Endothelial cell of umbilical vein (primary cell): ENCODE results near the gene VPS26C. TPM values are rescaled to one million over a fixed set of nuclear protein-coding genes. Genes with fewer than 3 reads are reported as not detected.

Source experiments
- BruUV-seq: library from RNA; stranded (reverse); fragments of 400-500 nt; replicated peaks from 2 replicates; lab custom pipeline; 2021; lab: Mats Ljungman, UMichigan
- CTCF ChIA-PET: fragments of 300-600, 350-600 bp; sonication (Branson Sonifier 250); formaldehyde crosslinking; loops from one replicate; lab custom pipeline; 2021; ENCODE audit warnings: antibody characterized with exemption, inconsistent platforms; lab: Charles Lee
- POLR2A ChIA-PET: fragments of 300-600, 350-600 bp; sonication (Branson Sonifier 250); formaldehyde crosslinking; loops from one replicate; lab custom pipeline; 2021; ENCODE audit warnings: antibody characterized with exemption, inconsistent platforms; lab: Charles Lee
- DNase-seq: peaks from one replicate; pipeline ENCODE4 v3.0.0-alpha.2; 2011; ENCODE audit warnings: low read depth, low spot score
- FAIRE-seq: peaks from 2 replicates; lab custom pipeline; 2011; peaks lifted over from hg19 to GRCh38; lab: Jason Lieb, UNC
- H2AFZ ChIP-seq: 2 replicates; pipeline ENCODE4 v1.6.0; 2012; ENCODE audit warnings: low read depth, low read length, control low read depth, inconsistent platforms
- H3K27ac ChIP-seq: 2 replicates; pipeline ENCODE4 v1.5.1; 2011; ENCODE audit warnings: low read depth, mild to moderate bottlenecking, control low read depth, low read length, moderate library complexity; ENCODE audit not compliant: insufficient read depth
- H3K27me3 ChIP-seq, 2 experiments: 2 replicates each; pipeline versions ENCODE4 v1.6.0 to v1.6.1; 2011; ENCODE audit warnings: low read length in 2 of 2, mixed read lengths in 1 of 2; ENCODE audit not compliant: control insufficient read depth in 2 of 2, insufficient read depth in 2 of 2
- H3K36me3 ChIP-seq, 2 experiments: 2 replicates in 1 of 2; 3 replicates in 1 of 2; pipeline ENCODE4 v1.5.1; 2011; ENCODE audit warnings: low read length in 2 of 2, mild to moderate bottlenecking in 1 of 2, moderate library complexity in 1 of 2; ENCODE audit not compliant: control insufficient read depth in 2 of 2, insufficient read depth in 2 of 2; ENCODE audit errors: extremely low read depth in 1 of 2
- H3K4me1 ChIP-seq: 3 replicates; pipeline ENCODE4 v1.5.1; 2011; ENCODE audit warnings: mild to moderate bottlenecking, low read length; ENCODE audit not compliant: control insufficient read depth, insufficient read depth; ENCODE audit errors: extremely low read depth
- H3K4me2 ChIP-seq: 2 replicates; pipeline ENCODE4 v1.6.1; 2011; ENCODE audit warnings: low read length, control low read depth, mixed read lengths; ENCODE audit not compliant: insufficient read depth
- H3K4me3 ChIP-seq, 3 experiments: fragments of 200-600 bp in 1 of 3; sonication (generic), shearing (Covaris generic) in 1 of 3; replicated peaks in 1 of 3; 2 replicates each; pipeline ENCODE4 v1.5.1; 2011 to 2016; ENCODE audit warnings: control low read depth in 3 of 3, low read length in 3 of 3, mild to moderate bottlenecking in 2 of 3, inconsistent platforms in 1 of 3, low read depth in 1 of 3, moderate library complexity in 1 of 3; ENCODE audit not compliant: insufficient read depth in 1 of 3
- H3K79me2 ChIP-seq: 2 replicates; pipeline ENCODE4 v1.6.0; 2012; ENCODE audit warnings: low read length, inconsistent platforms; ENCODE audit not compliant: control insufficient read depth, insufficient read depth
- H3K9ac ChIP-seq: replicated peaks from 2 replicates; pipeline ENCODE3; 2011; ENCODE audit warnings: low read length, control low read depth; ENCODE audit not compliant: insufficient read depth; ENCODE audit errors: extremely low read depth
- H3K9me1 ChIP-seq: replicated peaks from 3 replicates; pipeline ENCODE4 v1.6.0; 2011; ENCODE audit warnings: mild to moderate bottlenecking, low read length; ENCODE audit not compliant: control insufficient read depth, insufficient read depth; ENCODE audit errors: extremely low read depth
- H3K9me3 ChIP-seq: replicated peaks from 2 replicates; pipeline ENCODE4 v1.5.1; 2012; ENCODE audit warnings: low read length, inconsistent platforms; ENCODE audit not compliant: control insufficient read depth, insufficient read depth
- H4K20me1 ChIP-seq: replicated peaks from 2 replicates; pipeline ENCODE3; 2011; ENCODE audit warnings: mild to moderate bottlenecking, low read length; ENCODE audit not compliant: control insufficient read depth, insufficient read depth; ENCODE audit errors: extremely low read depth
- EZH2 ChIP-seq: IDR thresholded peaks from 2 replicates; pipeline ENCODE4 v1.6.1; 2012; ENCODE audit warnings: borderline replicate concordance, low read depth, mild to moderate bottlenecking, moderate library complexity, low read length, inconsistent platforms; ENCODE audit not compliant: severe bottlenecking
- FOS ChIP-seq: IDR thresholded peaks from 2 replicates; pipeline ENCODE4 v1.6.1; 2011; ENCODE audit warnings: mild to moderate bottlenecking, low read length, moderate library complexity, borderline replicate concordance; ENCODE audit not compliant: insufficient read depth
- GATA2 ChIP-seq: IDR thresholded peaks from 2 replicates; pipeline ENCODE4 v1.7.0; 2011; ENCODE audit warnings: low read depth, mild to moderate bottlenecking, moderate library complexity, mixed read lengths, low read length; ENCODE audit not compliant: insufficient read length, insufficient read depth
- JUN ChIP-seq: IDR thresholded peaks from 2 replicates; pipeline ENCODE4 v1.6.1; 2011; ENCODE audit warnings: borderline replicate concordance, low read depth; ENCODE audit not compliant: insufficient read length, insufficient read depth
- MYC ChIP-seq: IDR thresholded peaks from one replicate; pipeline ENCODE4 v1.6.1; 2011; ENCODE audit warnings: mild to moderate bottlenecking, low read depth, low read length
- POLR2A ChIP-seq: IDR thresholded peaks from 2 replicates; pipeline ENCODE4 v1.6.1; 2012; ENCODE audit warnings: low read depth, mild to moderate bottlenecking, control low read depth, low read length
- POLR2AphosphoS5 ChIP-seq: IDR thresholded peaks from 2 replicates; pipeline ENCODE4 v1.6.1; 2012; ENCODE audit warnings: low read depth, mild to moderate bottlenecking, control low read depth, low read length, moderate library complexity; ENCODE audit not compliant: insufficient read depth
- dilution Hi-C: fragments of 300-500 bp; cut with MboI; formaldehyde crosslinking; loops from one replicate; pipeline ENCODE4 v1.15.0; 2019; ENCODE audit warnings: low sequenced_read_pairs; ENCODE audit not compliant: extremely low pct_ligation_motif_present
- intact Hi-C: fragments of 100-400 bp; cut with micrococcal nuclease; formaldehyde crosslinking; loops from one replicate; pipeline ENCODE4 v1.10.0; 2022
- polyA plus RNA-seq, 4 experiments: library from polyadenylated mRNA; depleted of rRNA in 3 of 4; stranded (reverse) in 3 of 4; unstranded in 1 of 4; fragments of >200 nt; gene quantifications; 2 replicates each; pipeline versions ENCODE4 v1.2.1 to v1.2.3, GENCODE V29; 2011 to 2012; ENCODE audit warnings: missing spikeins in 1 of 4
- total RNA-seq: library from RNA; stranded (reverse); gene quantifications from 2 replicates; pipeline ENCODE4 v1.2.3, GENCODE V29; 2021
- TF ChIP-seq, protein P1 (sequence below), 2 donors: IDR thresholded peaks; 1 replicate in 1 of 2; 2 replicates in 1 of 2; pipeline ENCODE4 v1.5.1; 2011; ENCODE audit warnings: low read length in 2 of 2, mild to moderate bottlenecking in 2 of 2, moderate library complexity in 2 of 2, control low read depth in 1 of 2, inconsistent platforms in 1 of 2, low read depth in 1 of 2; ENCODE audit not compliant: insufficient read depth in 1 of 2; ENCODE audit errors: extremely low read depth in 1 of 2
- TF ChIP-seq, protein P2 (sequence below): IDR thresholded peaks from 2 replicates; pipeline ENCODE4 v1.6.1; 2011; ENCODE audit not compliant: insufficient read depth, insufficient read length

The VPS26C gene
- total and polyA plus RNA-seq, 2 donors (not counting 3 experiments of a cell fraction or from before 2014, with no cell fraction given): 35.2 to 53.7 TPM

DNA sequence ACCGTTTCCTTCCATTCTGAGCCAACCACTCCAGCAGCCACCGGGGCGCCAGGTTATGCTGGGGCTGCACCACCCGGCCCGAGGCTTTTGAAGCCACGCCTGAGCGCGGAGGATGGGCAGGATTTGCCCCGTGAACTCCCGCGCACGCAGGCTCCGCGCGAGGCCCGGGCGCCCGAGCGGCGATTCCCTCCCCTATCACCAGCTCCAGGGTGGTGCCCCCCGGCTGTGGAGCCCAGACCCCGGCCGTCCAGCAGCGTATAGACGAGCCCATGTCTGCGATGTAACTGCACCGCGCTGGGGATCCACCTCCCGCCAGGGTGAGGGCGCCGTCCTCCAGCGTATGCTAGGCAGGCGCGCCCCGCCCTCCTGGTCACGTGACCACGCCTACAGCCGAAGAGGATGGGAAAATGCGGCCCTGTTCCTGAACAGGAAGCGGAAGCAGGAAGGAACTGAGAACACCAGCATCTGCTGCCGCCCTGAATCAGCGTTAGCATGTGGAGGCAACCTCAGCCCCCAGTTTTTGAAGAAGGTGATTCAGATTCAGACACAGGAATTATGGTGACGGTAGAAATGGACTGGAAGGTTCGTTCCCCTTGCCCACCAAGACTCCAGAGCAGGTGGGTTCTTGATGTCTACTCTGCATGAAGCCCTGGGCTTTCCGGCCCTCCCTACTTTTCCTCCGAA lies 46.0 kb downstream of the VPS26C start:
- dilution Hi-C loops (no loop called here), intact Hi-C loops (loop anchor here (1.0 to 10.0 kb wide), 6 partner anchors 36 to 776 kb away; partner anchors contain the start of gene VPS26C)
- DNase-seq (peak; percentile 93), FAIRE-seq (peak; percentile 94)
- ChIA-PET POLR2A (interaction anchor here (0.7 kb wide), 2 partner anchors 46 to 144 kb away, joined by 3 read pairs; partner anchors contain the start of gene VPS26C), CTCF (interaction anchor here (0.9 to 2.2 kb wide), 4 partner anchors 111 to 198 kb away, joined by 3 to 7 read pairs (median 4); partner anchors contain the start of gene DYRK1A)
- no TSS peak for BruUV-seq
- Histone ChIP-seq H3K27ac (peak overlapping the region; percentile 72), H3K9me3 (no peaks in the 10 kb centered on the region), H2AFZ (peak overlapping the region; percentile 56), H3K4me2 (peak overlapping the region; percentile 58), H3K27me3 (no peaks in the 10 kb centered on the region), H3K9me1 (no peaks in the 10 kb centered on the region), H4K20me1 (no peaks in the 10 kb centered on the region), H3K79me2 (no peaks in the 10 kb centered on the region), H3K9ac (peak overlapping the region; percentile 42), H3K4me1 (peaks cover 8% of the 10 kb centered on the region), H3K4me3 (peak overlapping the region; percentile 17 to 53 (median 52)), H3K36me3 (peaks cover 5 to 14% of the 10 kb centered on the region in 2 experiments)
- TF ChIP-seq GATA2: no peak
- TF ChIP-seq POLR2A: no peak
- TF ChIP-seq, protein P1, sequence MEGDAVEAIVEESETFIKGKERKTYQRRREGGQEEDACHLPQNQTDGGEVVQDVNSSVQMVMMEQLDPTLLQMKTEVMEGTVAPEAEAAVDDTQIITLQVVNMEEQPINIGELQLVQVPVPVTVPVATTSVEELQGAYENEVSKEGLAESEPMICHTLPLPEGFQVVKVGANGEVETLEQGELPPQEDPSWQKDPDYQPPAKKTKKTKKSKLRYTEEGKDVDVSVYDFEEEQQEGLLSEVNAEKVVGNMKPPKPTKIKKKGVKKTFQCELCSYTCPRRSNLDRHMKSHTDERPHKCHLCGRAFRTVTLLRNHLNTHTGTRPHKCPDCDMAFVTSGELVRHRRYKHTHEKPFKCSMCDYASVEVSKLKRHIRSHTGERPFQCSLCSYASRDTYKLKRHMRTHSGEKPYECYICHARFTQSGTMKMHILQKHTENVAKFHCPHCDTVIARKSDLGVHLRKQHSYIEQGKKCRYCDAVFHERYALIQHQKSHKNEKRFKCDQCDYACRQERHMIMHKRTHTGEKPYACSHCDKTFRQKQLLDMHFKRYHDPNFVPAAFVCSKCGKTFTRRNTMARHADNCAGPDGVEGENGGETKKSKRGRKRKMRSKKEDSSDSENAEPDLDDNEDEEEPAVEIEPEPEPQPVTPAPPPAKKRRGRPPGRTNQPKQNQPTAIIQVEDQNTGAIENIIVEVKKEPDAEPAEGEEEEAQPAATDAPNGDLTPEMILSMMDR (IDR thresholded peaks at IDR 0.05; ENCODE audit: extremely low read depth in 1 of 2, insufficient read depth in 1 of 2, low read depth in 1 of 2, low read length in 2 of 2): peak; percentile 10 to 64
- TF ChIP-seq POLR2AphosphoS5: peak; percentile 77
- TF ChIP-seq EZH2: no peak
- TF ChIP-seq MYC: peak; percentile 78
- TF ChIP-seq JUN: peak; percentile 38
- TF ChIP-seq, protein P2, sequence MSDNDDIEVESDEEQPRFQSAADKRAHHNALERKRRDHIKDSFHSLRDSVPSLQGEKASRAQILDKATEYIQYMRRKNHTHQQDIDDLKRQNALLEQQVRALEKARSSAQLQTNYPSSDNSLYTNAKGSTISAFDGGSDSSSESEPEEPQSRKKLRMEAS: peak; percentile 89
- TF ChIP-seq FOS: peak; percentile 51
